Measurements from ENCODE around the gene IL1RAPL2.
"Not testable (repeated sequence)": the region's sequence is repeated elsewhere in the genome, so short reads cannot be mapped to it uniquely, and the experiment has no call there.

Gene IL1RAPL2

DNA sequence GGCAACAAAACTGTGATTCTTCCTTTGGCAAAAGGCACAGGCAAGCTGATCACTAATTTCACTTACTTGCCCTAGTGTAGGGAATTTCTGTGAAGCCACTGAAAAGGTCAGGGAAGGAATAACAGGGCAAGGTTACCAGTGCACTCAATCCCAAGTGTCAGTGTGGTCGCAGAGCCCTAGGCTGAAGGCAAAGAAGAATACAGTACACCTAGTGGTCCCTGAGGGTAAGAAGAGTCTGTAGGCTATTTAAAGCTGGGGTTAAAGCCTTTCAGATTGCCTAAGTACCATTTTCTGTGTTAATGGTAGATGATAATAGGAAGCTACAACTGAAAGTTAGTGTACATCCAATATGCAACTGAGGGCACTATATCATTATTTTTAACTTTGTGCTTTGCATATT lies 1082.7 kb downstream of the IL1RAPL2 start:
- ATAC-seq (replicated peaks; ENCODE audit: extremely low read depth, poor library complexity, severe bottlenecking), result no peak
- no peak overlapping the region for H3K27ac Mint-ChIP-seq (ENCODE audit: low read depth)
- no peaks in the 10 kb centered on the region for H3K4me1 Mint-ChIP-seq
- H3K9me3 Mint-ChIP-seq, result peaks cover 5% of the 10 kb centered on the region
- DNase-seq (ENCODE audit: low spot score in 2 of 2), result no peak
- H3K36me3 Mint-ChIP-seq (ENCODE audit: insufficient read depth), result no peaks in the 10 kb centered on the region
- no peaks in the 10 kb centered on the region for H3K27me3 Mint-ChIP-seq
- no peak overlapping the region for H3K4me3 Mint-ChIP-seq

DNA sequence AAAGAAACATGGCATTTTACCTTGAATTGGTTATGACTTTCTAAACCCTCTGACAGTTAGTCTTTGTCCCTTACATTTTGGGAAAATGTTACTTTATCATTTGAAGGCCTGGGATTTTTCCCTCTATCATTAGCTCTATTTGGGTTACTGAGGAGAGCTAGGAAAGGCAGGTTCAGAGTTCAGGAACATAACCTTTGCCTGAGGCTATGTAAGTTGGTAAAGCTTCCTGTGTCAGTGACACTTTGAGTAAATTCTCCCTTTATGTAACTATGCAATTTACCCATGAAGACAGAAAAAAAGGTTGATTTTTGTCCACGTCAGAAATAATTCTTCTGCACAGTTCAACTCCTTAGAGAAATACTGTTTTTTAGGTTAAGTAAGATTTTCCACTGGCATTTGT lies 1084.6 kb downstream of the IL1RAPL2 start:
- DNase-seq (ENCODE audit: low spot score in 2 of 2) (no peak), ATAC-seq (replicated peaks; ENCODE audit: extremely low read depth, poor library complexity, severe bottlenecking) (no peak)
- H3K4me1 Mint-ChIP-seq, result no peaks in the 10 kb centered on the region
- H3K27ac Mint-ChIP-seq (ENCODE audit: low read depth), result no peak overlapping the region
- H3K9me3 Mint-ChIP-seq, result peaks cover 5% of the 10 kb centered on the region
- no peak overlapping the region for H3K4me3 Mint-ChIP-seq
- no peaks in the 10 kb centered on the region for H3K27me3 Mint-ChIP-seq
- no peaks in the 10 kb centered on the region for H3K36me3 Mint-ChIP-seq (ENCODE audit: insufficient read depth)

DNA sequence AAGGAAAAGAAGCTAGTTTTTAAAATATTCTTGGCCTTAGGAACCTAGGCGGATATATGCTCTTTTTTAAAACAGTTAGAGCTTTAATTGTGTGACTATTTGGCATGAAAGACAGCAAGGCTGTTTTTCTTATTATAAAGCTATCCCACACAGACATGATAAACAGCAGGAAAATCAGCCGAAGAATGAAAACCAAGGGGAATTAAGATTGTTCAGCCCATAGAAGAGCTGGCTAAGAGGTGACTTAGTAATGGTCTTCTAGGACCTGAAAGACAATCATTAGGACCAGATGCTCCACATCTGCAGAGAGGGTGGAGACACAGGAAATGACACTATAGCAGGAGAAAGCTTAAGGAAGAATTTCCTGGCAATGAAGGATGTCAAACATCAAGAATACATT lies 1085.0 kb downstream of the IL1RAPL2 start:
- Mint-ChIP-seq H3K4me1 (no peaks in the 10 kb centered on the region), H3K27me3 (no peaks in the 10 kb centered on the region), H3K27ac (ENCODE audit: low read depth) (no peak overlapping the region), H3K36me3 (ENCODE audit: insufficient read depth) (no peaks in the 10 kb centered on the region), H3K4me3 (no peak overlapping the region), H3K9me3 (peaks cover 5% of the 10 kb centered on the region)
- no peak for ATAC-seq (replicated peaks; ENCODE audit: extremely low read depth, poor library complexity, severe bottlenecking)
- DNase-seq (ENCODE audit: low spot score in 2 of 2), result no peak

DNA sequence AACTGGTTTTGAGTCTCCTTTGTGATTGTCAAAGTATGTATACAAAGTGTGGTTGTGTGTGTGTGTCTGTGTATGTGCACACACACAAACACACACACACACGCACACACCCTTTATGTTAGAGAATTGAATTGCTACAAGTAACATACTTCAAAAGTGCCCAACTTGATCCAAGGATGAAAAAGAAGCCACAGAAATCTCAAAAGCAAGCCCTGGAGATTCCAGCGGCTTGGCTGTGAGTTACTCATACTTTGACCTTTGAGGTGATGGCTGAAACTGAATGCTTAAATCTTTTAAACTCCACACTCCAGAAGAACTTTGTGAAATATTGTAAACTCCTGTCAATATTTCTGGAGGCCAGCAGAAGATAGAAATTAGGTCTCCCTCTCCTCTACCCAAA lies 1087.9 kb downstream of the IL1RAPL2 start:
- peaks cover under 1% of the 10 kb centered on the region for H3K9me3 Mint-ChIP-seq
- no peak overlapping the region for H3K4me3 Mint-ChIP-seq
- no peaks in the 10 kb centered on the region for H3K36me3 Mint-ChIP-seq (ENCODE audit: insufficient read depth)
- H3K4me1 Mint-ChIP-seq, result no peaks in the 10 kb centered on the region
- no peaks in the 10 kb centered on the region for H3K27me3 Mint-ChIP-seq
- H3K27ac Mint-ChIP-seq (ENCODE audit: low read depth), result no peak overlapping the region
- no peak for ATAC-seq (replicated peaks; ENCODE audit: extremely low read depth, poor library complexity, severe bottlenecking)
- no peak for DNase-seq (ENCODE audit: low spot score in 2 of 2)

DNA sequence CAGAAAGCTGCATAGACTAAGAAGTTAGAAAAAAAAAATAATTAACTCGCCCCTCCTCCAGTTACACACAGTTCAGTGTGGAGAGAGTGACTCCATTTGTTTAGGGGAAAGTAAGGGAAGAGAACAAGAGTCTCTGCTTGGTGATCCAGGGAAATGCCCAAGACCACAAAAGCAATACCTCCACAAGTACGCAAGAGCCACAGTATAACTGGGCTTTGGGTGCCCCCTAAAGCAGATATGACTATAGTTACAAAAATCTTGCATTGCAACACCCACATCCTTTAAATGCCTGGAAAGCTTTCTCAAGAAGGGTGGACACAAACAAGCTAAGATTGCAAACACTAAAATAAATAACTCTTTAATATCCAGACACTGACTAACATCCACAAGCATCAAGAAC lies 1092.1 kb downstream of the IL1RAPL2 start:
- no peak for DNase-seq (ENCODE audit: low spot score in 2 of 2)
- Mint-ChIP-seq H3K36me3 (ENCODE audit: insufficient read depth) (peaks cover 1% of the 10 kb centered on the region), H3K4me3 (no peak overlapping the region), H3K27me3 (no peaks in the 10 kb centered on the region), H3K27ac (ENCODE audit: low read depth) (no peak overlapping the region), H3K9me3 (peaks cover 5% of the 10 kb centered on the region), H3K4me1 (no peaks in the 10 kb centered on the region)
- ATAC-seq (replicated peaks; ENCODE audit: extremely low read depth, poor library complexity, severe bottlenecking), result no peak

DNA sequence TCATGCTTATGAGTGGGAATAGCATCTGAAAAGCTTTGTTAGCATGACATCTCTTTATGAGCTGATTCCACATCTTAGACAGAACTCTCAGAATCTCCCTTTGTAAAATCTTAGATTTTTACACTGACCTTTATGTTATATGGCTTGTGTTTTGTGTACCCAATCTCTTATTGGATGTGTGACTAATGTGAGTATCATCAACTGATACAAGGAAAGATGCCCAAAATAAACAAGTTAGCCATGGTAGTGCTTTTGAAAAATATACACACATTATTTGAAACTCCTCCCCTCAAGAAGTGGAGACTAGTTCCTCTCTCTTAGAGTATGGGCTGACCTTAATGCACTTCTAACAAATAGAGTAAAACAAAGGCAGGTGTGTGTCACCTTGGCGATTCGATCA lies 1096.2 kb downstream of the IL1RAPL2 start:
- no peak for ATAC-seq (replicated peaks; ENCODE audit: extremely low read depth, poor library complexity, severe bottlenecking)
- Mint-ChIP-seq H3K4me3 (no peak overlapping the region), H3K27me3 (no peaks in the 10 kb centered on the region), H3K9me3 (peaks cover 5% of the 10 kb centered on the region), H3K36me3 (ENCODE audit: insufficient read depth) (peaks cover 1% of the 10 kb centered on the region), H3K27ac (ENCODE audit: low read depth) (no peak overlapping the region), H3K4me1 (no peaks in the 10 kb centered on the region)
- no peak for DNase-seq (ENCODE audit: low spot score in 2 of 2)

DNA sequence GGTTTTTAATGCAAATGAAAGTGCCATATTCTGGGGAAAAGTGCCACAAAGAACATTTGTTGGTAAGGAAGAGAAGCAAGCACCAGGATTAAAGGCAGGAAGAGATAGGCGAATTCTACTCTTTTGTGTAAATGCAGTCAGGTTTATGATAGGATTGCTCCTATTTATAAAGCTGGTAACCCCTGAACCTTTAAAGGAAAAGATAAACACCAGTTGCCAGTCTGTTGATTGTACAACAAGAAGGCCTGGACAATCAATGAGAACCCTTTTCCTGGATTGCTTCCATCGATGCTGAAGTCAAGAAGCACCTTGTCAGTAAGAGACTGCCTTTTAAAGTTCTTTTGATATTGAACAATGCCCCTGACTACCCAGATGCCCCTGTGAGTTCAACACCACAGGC lies 1098.2 kb downstream of the IL1RAPL2 start:
- H3K4me3 Mint-ChIP-seq, result no peak overlapping the region
- DNase-seq (ENCODE audit: low spot score in 2 of 2) (no peak), ATAC-seq (replicated peaks; ENCODE audit: extremely low read depth, poor library complexity, severe bottlenecking) (no peak)
- H3K27ac Mint-ChIP-seq (ENCODE audit: low read depth), result no peak overlapping the region
- H3K27me3 Mint-ChIP-seq, result no peaks in the 10 kb centered on the region
- H3K9me3 Mint-ChIP-seq, result peaks cover under 1% of the 10 kb centered on the region
- peaks cover 1% of the 10 kb centered on the region for H3K36me3 Mint-ChIP-seq (ENCODE audit: insufficient read depth)
- H3K4me1 Mint-ChIP-seq, result no peaks in the 10 kb centered on the region

DNA sequence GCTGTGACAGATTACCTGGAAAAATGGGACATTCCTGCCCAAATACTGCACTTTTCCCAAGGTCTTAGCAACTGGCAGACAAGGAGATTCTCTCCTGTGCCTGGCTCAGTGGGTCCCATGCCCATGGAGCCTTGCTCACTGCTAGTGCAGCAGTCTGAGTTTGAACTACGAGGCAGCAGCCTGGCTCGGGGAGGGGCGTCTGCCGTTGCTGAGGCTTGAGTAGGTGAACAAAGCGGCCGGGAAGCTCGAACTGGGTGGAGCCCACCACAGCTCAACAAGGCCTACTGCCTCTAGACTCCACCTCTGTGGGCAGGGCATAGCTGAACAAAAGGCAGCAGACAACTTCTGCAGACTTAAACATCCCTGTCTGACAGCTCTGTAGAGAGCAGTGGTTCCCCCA lies 1118.3 kb downstream of the IL1RAPL2 start:
- not testable (repeated sequence) for DNase-seq (ENCODE audit: low spot score in 2 of 2); H3K36me3 Mint-ChIP-seq (ENCODE audit: insufficient read depth); H3K9me3 Mint-ChIP-seq; H3K4me3 Mint-ChIP-seq; H3K4me1 Mint-ChIP-seq; H3K27ac Mint-ChIP-seq (ENCODE audit: low read depth); ATAC-seq (replicated peaks; ENCODE audit: extremely low read depth, poor library complexity, severe bottlenecking); H3K27me3 Mint-ChIP-seq

DNA sequence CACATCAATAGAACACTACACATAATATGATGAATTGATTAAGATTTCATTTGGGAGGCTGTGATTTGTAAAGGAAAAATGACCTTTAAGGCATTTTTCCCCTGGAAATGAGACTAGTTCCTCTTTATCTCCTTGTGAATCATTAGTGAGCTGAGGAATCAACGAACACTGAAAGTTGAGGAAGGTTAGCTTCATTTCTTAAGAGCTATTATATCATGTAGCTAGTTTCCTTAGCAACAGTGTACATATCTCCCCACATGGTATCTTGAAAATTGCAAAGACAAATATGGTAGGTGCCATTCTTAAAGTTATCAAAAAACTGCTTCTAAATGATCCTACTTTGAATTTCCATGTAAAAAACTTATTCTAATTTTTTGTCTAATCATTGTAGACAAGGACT lies 1128.8 kb downstream of the IL1RAPL2 start:
- H3K4me1 Mint-ChIP-seq, result no peaks in the 10 kb centered on the region
- no peaks in the 10 kb centered on the region for H3K27me3 Mint-ChIP-seq
- DNase-seq (ENCODE audit: low spot score in 2 of 2), result no peak
- no peak overlapping the region for H3K4me3 Mint-ChIP-seq
- peaks cover 5% of the 10 kb centered on the region for H3K9me3 Mint-ChIP-seq
- no peak for ATAC-seq (replicated peaks; ENCODE audit: extremely low read depth, poor library complexity, severe bottlenecking)
- H3K27ac Mint-ChIP-seq (ENCODE audit: low read depth), result no peak overlapping the region
- H3K36me3 Mint-ChIP-seq (ENCODE audit: insufficient read depth), result no peaks in the 10 kb centered on the region

DNA sequence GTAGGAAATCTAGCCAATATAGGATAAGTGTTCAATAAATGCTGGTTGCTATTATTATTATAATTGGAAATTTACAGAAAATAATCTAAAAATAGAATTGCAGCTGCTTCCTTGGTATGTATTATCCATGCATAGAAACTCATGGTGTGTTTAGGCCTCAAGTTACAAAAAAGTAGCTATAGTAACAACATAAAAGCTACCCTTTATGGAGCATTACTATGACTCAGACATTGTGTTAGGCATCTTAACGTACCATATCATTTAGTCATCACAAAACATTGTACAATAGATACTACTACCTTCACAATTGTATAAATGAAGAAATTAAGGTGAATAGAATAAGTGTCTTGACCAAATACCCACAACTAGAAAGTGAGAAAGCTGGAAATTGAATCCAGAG lies 1129.5 kb downstream of the IL1RAPL2 start:
- no peak overlapping the region for H3K4me3 Mint-ChIP-seq
- peaks cover 5% of the 10 kb centered on the region for H3K9me3 Mint-ChIP-seq
- DNase-seq (ENCODE audit: low spot score in 2 of 2), result no peak
- H3K27me3 Mint-ChIP-seq, result no peaks in the 10 kb centered on the region
- H3K27ac Mint-ChIP-seq (ENCODE audit: low read depth), result no peak overlapping the region
- no peaks in the 10 kb centered on the region for H3K4me1 Mint-ChIP-seq
- H3K36me3 Mint-ChIP-seq (ENCODE audit: insufficient read depth), result no peaks in the 10 kb centered on the region
- no peak for ATAC-seq (replicated peaks; ENCODE audit: extremely low read depth, poor library complexity, severe bottlenecking)

DNA sequence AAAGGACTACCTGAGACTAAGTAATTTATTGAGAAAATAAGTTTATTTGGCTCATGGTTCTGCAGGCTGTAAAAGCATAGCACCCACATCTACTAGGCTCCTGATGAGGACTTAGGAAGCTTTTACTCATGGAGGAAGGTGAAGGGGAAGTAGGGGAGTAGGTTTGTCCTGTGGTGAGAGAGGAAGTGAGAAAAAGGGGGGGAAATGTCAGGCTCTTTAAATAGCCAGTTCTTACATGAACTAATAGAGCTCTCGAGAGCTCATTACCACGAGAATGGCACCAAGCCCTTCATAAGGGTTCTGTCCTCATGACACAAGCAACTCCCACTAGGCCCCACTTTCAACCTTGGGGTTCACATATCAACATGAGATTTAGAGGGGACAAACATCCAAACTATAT lies 1130.9 kb downstream of the IL1RAPL2 start:
- DNase-seq (ENCODE audit: low spot score in 2 of 2) (no peak), ATAC-seq (replicated peaks; ENCODE audit: extremely low read depth, poor library complexity, severe bottlenecking) (no peak)
- no peak overlapping the region for H3K27ac Mint-ChIP-seq (ENCODE audit: low read depth)
- no peaks in the 10 kb centered on the region for H3K4me1 Mint-ChIP-seq
- no peaks in the 10 kb centered on the region for H3K36me3 Mint-ChIP-seq (ENCODE audit: insufficient read depth)
- no peak overlapping the region for H3K4me3 Mint-ChIP-seq
- peaks cover 5% of the 10 kb centered on the region for H3K9me3 Mint-ChIP-seq
- no peaks in the 10 kb centered on the region for H3K27me3 Mint-ChIP-seq

DNA sequence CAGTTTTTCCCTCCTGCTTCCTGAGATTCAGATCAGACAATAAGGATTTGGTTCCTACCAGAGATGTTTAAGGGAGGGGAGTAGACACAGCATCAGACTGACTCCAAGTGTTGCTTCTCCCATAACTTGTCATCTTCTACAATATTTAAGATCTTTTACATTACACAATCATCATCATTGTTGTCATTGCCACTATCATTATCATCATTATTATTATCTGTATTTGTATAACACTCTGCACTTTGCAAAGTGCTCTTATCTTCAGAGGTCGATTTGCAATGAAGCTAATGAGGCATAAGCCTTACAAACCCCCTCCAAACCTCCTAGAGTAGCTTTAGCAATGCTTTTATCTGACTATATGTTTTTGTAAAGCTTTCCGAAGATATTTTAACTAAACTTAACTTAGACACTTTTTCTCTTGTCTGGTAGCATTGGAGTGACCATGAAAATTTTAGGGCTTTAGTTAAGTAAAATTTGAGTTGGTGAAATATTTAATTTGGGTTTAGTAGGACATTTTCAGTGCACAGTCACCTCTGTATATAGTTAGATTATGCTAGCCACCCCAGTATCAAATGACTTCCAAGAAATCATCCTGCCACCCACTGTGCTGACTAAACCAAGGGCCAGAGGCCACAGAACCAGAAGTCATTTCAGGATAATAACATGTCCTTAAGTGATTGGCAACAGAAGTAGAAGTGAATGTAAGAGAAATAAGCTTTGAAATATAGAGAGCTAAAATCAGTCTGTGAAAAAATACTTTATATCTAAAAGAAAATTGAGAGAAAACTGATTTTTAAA lies 1132.2 kb downstream of the IL1RAPL2 start:
- Mint-ChIP-seq H3K9me3 (peaks cover 4% of the 10 kb centered on the region), H3K4me1 (no peaks in the 10 kb centered on the region), H3K27ac (ENCODE audit: low read depth) (no peak overlapping the region), H3K27me3 (no peaks in the 10 kb centered on the region), H3K4me3 (no peak overlapping the region), H3K36me3 (ENCODE audit: insufficient read depth) (no peaks in the 10 kb centered on the region)
- DNase-seq (ENCODE audit: low spot score in 2 of 2) (no peak), ATAC-seq (replicated peaks; ENCODE audit: extremely low read depth, poor library complexity, severe bottlenecking) (no peak)

DNA sequence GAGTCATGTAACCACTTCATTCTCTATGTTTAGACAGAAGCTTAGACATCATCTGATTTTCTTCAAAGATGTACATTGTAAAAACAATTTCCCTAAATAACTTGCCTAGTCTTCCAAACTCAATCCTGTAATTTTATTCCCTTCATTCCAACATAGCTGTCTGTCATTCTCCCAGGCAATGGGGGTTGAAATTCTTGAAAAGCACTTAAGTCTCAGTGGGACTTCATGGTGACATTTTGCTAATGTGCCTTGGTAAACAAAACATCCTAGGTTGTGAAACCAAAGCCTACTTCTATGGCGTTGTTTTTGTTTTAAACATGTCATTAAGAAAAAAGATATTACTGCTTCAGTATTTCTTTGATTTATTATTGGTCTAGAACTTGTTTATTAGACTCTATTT lies 1134.3 kb downstream of the IL1RAPL2 start:
- H3K27ac Mint-ChIP-seq (ENCODE audit: low read depth), result no peak overlapping the region
- ATAC-seq (replicated peaks; ENCODE audit: extremely low read depth, poor library complexity, severe bottlenecking) (no peak), DNase-seq (ENCODE audit: low spot score in 2 of 2) (no peak)
- no peaks in the 10 kb centered on the region for H3K36me3 Mint-ChIP-seq (ENCODE audit: insufficient read depth)
- H3K27me3 Mint-ChIP-seq, result no peaks in the 10 kb centered on the region
- no peak overlapping the region for H3K4me3 Mint-ChIP-seq
- H3K9me3 Mint-ChIP-seq, result no peaks in the 10 kb centered on the region
- H3K4me1 Mint-ChIP-seq, result no peaks in the 10 kb centered on the region
